Measurements from ENCODE around the gene PIK3AP1.

Gene PIK3AP1

DNA sequence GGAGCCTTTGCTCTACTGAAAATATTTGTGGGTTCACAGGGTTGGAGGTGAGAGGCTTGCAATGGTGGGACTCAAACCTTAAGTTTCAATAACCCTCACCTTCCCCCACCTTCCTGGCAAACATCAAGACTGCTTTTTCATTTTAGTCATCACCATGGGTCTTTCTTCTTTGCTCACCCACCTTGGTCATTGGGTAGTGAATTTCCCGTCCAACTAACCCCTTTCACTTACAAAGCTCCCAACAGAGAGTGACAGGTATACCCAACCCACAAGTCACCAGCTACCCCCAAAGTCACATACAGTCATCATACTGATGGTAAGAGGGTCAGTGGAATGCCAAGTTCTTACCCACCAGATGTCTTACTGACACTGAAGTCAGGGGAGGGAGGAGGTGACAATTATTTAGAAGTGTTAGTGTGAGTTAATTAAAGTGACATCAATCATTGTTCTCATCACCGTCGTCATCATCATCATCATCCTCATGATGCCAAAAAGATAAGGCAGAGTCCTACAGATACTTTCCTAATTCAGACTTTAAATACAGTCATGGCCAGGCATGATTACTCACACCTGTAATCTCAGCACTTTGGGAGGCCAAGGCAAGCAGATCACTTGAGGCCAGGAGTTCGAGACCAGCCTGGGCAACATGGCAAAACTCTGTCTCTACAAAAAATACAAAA is 49.0 kb downstream of the PIK3AP1 start:
- DNase-seq, result no peak

DNA sequence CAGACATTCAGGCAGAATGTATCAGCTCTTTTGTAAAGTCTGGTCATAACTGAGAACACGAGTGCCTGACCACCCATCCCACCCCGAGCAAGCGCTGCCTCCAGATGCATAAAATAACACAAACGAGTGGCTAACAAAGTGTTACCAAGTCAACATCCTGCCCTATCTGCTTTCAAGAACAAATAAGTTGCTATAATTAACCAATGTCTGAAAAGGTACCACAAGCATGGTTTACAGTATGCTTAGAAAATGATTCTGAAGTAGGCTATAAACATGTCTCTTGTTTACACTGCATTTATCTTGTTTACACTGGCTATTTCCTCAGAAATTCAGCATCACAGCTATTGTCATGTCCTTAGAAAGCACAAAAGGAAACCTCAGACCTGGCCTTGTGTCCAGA is 49.5 kb downstream of the PIK3AP1 start:
- DNase-seq, result no peak

DNA sequence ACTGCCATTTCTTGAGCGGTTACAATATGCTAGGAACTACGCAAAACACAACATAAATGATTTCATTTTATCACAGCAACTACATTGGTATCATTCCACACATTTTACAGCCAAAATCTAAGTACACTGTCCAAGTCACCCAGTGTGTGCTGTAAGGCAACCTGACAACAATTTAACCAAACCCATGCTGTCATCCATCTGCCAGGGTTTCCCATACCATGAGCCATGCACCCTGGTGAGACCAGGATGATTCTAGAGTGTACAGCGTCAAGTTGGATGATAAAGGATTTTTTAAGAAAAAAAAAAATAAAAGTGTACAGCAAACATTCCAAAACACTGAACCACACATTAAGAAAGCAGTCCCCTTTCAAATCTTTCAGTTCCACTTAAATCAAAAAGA is 52.9 kb downstream of the PIK3AP1 start:
- no peak for DNase-seq

DNA sequence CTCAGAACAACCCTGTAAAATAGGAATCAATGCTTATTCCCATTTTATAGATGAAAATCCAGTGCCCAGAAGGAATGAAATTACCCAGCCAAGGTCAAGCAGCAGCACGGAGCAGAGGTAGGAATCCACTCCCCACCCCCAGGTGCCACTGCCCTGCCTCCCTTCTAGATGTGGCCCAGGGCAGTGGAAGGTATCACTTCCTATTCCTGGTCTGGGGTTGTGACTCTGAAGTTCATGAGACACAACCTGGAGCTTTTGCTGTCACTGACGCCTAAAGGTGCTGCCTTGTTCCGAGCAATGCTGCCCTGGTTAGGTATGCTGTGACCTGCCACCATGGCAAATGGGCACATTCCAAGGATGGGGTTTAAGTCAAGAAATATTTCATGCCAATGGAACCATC is 53.6 kb downstream of the PIK3AP1 start:
- DNase-seq, result no peak

DNA sequence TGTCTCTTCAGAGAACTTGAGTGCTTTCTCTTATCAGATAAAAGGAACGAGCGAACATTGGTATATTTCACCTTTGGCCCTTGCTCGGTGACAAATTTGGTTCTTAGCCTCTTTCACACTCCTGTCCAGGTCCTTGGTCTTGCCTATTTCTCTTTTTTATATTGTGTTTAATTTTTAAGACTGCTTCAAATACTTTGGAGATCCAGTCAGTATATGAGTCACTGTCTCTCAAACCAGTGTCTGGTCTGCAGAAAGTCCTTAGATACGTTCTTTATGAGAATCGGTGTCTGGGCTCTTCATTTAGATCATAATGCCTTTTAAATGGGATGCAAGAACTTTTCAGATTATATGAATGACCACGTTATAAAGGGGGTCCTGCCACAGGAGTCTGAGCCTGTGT is 55.0 kb downstream of the PIK3AP1 start:
- no peak for DNase-seq

DNA sequence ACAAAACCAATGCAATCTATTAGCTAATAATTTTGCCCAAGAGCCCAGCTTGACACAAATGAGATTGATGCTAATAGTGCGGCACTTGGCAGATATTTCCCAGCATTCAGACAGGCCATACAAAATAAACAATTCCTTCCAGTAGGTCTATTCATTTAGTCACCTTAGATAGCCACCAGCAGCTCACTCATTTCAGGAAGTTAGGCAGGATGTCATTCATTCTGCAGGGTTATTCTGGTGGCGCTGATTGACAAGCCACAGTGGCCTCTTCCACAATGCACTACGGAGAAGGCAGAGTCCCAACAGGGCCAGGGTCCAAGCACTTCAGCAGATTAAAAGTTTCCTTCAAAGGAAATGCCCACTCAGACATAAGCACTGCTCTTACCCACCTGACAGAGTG is 55.8 kb downstream of the PIK3AP1 start:
- no peak for DNase-seq

DNA sequence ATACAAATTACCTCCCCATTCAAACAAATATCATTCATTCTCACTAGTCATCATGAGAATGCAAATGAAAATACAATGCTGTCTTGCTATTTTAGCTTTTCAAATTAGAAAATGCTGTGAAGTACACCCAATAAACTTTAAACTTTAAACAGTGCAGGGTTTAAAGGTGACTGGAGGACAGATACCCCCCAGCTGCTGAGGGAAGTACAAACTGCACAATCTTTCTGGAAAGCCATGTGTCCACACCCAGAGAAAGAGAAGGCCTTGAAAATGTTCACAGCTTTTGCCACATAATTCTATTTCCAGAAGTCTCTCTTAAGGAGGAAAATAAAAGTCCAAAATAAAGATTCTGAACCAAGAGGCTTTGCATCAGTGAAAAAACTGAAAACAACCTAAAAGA is 56.5 kb downstream of the PIK3AP1 start:
- no peak for DNase-seq

DNA sequence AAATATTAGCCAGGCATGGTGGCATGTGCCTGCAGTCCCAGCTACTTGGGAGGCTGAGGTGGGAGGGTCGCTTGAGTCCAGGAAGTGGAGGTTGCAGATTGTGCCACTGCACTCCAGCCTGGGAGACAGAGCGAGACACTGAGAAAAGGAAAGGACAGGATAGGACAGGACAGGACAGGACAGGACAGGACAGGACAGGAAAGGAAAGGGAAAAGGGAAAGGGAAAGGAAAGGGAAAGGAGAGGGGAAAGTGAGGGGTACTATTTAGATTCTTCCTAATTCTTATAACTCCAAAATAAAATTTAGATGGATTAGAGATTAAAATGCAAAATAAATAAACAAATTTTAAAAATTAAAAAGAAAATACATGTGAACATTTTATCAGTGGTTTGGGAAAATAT is 58.7 kb downstream of the PIK3AP1 start:
- DNase-seq, result no peak

DNA sequence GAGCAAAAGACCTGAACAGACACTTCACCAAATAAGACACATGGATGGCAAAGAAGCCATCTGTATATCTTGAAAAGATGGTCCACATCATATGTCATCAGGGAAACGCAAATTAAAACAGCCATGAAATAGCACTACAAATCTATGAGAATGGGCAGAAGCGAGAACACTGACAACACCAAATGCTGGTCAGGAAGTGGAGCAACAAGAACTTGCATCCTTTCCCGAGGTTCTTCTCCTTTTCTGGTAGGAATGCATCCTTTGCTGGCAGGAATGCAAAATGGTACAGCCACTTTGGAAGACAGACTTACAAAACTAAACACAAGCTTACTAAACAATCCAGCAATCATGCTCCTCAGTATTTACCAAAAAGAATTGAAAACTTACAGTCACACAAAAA is 60.0 kb downstream of the PIK3AP1 start:
- no peak for DNase-seq

DNA sequence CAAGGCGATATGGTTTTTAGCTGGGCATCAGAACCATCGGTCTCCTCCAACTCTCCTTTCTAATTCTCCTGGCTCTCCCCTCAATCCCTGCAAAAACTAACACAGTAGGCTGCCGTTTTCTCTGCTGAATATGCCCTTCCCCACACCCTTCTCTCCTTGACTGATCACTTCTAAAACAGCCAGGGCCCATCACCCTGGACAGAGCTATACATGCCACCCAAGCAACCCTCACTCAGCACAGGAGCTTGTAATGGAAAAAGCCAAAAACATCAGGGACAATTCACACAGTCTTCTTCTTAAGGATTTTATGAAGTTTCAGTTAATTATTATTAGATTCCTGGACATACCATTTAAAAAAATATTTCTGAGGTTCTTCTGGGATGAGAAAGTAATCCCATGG is 61.5 kb downstream of the PIK3AP1 start:
- no peak for DNase-seq

DNA sequence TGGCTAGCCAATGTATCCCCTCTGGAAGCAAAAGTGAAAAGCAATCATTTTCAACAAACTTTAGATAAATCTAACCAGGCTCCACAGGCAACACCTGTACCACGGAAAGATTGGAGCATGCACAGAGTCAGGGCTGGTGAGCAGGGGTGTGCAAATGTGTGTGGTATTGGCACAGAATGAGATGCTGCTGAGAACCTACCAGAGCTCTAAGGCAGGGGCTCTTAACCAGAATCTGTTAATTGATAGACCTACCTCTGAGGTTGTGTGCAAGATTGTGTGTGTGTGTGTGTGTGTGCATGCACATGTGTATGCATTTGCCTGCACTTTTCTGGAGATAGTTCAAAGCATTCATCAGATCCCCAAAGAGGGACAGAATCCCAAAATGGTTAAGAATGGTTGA is 62.9 kb downstream of the PIK3AP1 start:
- DNase-seq, result no peak

DNA sequence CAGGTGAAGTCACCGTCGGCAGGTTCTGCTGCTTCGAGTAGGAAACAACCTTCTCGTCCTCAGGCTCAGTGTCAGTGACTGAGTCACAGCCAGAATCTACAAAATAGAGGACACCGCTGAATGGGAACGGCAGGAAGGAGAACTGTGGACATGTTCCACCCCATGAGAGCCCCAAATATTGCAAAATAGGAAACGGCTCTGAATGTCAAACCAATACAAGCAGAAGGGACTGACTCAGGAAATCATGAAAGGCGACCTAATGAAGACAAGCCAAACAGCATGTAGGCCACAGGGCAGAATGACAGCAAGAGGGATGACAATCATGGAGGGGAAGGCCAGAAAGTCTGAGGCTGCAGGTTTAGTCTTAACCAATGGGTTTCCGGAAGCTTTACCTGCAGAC is 63.5 kb downstream of the PIK3AP1 start:
- DNase-seq, result no peak

DNA sequence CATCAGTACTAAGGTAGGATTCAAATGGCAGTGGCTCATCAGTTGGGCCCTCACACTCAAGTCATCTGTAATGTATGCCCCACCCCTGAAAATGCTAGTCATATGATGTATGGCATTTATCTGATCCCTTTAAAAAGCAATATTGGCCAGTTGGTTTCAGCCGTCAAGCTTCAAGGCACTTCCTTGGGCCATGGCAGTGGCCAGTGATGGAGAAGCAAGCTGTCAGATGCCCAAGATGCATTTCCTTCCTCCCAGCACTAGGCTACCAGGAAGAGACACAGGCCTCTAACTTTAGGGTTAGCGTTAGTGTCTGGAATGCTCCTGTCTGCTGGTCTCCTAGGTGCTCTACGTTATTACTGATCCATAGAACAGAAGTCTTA is 64.1 kb downstream of the PIK3AP1 start:
- no peak for DNase-seq

DNA sequence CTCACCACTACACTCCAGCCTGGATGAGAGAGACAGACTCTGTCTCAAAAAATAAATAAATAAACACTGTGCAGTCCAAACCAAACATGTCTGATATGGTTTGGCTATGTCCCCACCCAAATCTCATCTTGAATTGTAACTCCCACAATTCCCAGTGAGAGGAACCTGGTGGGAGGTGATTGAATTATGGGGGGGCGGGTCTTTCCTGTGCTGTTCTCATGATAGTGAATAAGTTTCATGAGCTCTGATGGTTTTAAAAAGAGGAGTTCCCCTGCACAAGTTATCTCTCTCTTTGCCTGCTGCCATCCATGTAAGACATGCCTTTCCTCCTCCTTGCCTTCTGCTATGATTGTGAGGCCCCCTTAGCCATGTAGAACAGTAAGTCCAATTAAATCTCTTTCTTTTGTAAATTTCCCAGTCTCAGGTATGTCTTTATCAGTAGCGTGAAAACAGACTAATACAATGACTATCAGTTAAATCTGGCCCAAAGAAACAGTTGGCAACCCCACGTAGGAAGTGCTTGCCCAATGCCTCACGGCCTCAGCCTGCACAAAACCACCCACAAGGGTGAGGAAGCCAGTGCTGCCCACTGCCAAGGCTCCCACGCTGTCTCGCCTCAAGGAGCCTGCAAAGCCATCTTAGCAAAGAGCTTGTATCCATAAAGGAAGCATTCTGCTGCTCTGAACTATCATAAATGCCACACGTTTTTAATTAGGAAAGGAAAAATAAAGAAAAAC is 64.7 kb downstream of the PIK3AP1 start:
- DNase-seq, result no peak

DNA sequence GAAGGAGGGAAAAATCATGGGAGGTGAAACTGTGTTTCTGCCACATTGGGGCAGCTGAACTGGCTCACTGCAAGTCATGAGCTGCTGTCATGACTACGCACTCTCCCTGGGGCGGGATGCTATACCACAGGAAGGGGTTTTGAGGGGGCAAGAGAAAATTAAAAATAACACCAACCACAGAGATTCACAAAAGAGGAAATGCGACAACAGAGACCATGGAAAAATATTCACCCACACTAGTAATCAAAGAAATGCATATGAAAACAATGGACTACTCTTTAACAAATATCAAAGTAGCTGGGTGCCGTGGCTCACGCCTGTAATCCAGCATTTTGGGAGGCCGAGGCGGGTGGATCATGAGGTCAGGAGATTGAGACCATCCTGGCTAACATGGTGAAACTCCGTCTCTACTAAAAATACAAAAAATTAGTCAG is 68.3 kb downstream of the PIK3AP1 start:
- DNase-seq, result peak; percentile 57

DNA sequence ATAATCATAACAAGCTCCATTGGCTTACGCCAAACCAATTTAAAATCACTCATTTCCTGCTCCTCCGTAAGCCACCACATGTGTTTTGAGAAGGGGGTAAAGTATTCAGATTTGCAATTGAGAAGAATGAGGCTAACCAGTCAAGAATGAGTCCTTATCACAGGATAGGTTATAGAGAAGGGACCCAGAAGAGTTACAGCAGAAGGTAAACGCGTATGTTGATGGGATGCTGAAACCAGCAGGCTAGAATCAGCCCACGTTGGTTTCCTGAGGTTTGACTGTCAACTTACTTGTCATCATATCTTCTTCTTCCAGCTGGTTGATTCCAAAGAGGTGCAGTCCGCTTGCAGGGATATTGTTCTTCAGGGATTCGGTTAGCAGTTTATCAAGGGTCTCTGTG is 69.4 kb downstream of the PIK3AP1 start:
- DNase-seq, result no peak

DNA sequence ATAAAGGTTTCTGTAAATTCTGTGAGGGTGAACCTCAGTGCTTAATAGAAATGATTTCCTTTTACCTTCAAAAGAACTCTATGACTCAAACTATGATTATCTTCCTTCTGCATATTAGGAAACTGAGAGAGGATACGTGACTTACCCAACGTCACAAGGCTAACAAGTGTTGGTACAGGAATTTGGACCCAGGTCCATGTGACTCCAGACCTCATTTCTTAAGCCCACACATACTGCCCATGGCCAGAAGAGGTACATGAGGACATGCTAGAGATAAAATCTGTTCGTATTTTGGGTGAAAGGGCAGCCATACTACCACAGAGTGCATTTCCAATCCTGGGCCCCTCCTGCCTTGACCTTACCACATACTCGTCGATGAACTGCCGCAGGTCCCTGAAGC is 72.0 kb downstream of the PIK3AP1 start:
- no peak for DNase-seq

DNA sequence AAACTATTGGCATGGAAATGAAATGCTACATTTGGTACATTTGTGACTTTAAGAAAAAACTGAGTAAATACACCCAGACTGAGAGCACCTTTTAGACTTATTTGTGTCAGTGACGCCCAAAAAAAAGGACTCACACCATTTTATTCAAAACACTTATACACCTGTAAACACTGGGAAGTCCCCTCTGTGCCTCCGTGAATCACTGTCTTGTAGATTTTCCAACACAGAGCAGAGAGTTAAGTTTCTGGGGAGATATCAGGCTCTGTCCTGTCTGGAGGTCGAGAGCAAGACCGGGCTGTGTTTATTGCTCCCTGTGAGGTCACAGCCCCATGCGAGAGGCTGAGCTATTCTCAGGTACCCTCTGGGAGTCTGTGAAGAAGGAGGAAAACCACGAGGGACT is 72.8 kb downstream of the PIK3AP1 start:
- no peak for DNase-seq

DNA sequence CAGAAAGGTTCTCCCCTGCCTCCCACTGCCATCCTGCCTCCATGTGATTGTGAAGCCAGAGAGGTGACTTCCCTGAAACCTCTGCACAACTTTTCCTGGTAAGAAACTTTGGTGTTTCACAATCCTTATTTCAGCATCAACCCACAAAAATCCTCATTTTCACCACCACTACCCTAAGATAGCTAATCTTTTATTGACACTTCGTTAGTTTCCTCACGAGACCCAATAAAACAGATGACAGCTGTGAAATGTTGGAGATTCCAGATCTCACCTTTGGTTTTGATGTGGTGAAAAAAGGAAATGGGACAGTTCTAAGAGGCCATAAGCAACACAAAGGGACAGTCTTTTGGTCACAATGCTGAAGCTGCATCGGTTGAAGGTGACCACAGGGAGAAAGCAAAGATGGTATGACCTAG is 73.6 kb downstream of the PIK3AP1 start:
- no peak for DNase-seq

DNA sequence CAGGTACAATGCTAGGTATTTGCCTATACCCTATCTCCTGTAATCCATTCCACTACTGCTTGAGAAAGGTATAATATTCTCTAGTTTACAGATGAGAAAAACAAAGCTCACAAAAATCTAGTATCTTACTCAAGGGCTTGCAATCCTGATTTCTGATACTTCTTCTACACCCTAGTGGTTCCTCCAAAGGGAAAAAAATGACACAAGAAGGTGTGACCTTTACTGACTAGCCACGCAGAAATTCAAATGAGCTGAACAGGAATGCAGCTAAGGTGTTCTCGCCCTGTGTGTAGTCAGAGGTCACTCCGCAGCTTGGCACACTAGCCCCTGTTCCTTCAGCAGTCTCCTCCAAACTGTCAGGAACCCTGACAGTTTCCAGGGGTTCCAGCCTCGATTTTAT is 74.0 kb downstream of the PIK3AP1 start:
- DNase-seq, result no peak

DNA sequence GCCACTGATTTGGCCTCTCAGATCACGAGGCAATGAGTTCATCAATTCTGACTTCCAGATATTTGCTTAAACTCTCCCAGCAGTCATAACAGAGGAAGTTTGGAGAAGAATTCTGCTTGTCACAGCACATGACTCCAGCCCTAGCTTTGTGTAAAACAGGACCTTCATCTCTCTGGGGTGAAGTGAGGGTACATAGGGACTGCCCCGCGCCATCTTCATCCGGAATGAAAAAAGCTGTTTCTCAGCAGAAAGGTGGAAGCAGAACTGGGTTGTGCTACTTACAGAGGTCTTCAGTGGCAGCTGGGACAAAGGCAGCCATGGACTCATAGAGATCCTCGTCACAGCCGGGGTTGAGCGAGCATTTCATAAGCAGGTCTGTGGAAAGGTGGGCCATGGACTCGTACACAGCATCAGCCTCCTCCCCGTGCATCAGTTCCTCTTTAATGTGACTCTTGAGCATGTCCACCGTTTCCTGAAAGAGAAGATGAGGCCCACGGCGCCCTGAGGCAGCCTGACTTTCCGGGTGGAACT is 75.1 kb downstream of the PIK3AP1 start:
- DNase-seq, result no peak

DNA sequence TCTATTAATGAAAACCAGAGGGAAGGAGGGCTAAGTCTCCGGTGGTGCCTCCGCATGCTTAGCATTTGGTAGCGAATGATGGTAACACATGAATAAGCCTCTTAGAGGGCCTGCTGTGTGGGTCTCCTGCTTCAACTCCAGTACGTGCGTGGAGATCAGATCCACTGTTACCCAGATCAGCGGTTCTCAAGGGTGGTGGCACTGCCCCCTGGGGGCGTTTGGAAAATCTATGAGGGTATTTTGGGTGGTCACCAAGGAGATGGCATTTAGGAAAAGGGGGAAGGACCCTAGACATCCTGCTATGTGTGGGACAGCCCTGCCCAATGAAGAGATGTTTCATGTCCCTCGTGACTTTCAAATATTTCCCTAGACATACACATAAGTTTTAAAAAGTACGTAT is 76.4 kb downstream of the PIK3AP1 start:
- DNase-seq, result no peak

DNA sequence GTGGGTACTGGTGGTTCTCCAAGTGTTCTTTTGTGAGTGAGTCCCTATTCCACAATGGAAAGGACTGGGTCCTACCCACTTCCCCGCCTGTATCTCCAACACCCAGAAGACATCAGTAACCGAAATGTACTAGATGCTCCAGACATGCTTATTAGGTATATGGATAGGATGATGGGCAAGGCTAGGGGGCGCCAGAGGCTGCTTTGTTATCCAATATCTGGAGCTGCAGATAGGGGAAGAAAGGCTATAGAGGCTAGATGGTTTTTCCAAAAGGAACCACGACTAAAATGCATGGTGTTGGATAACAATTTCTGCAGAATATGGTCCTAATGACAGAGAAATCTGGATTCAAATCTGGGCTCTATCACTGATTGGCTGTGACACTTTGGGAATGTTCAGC is 77.3 kb downstream of the PIK3AP1 start:
- DNase-seq, result peak; percentile 86

DNA sequence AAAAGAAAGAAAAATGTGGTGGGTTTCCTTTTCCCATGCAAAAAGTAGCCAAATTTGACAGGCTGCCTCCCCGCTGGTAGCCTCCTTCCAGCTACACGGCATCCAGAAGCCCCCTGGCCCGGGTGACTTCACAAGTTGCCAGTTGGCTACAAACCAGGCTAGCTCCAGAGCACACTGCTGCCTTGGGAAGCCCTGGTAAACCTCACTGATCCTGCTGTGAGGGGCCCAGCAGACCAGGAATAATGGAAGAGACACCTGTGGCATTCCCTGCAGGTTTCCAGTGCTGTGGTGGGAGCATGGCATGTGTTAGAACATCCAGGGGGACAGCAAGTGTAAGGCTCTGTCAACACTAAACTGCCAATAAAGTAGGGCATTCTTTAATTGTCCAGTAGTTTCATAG is 77.8 kb downstream of the PIK3AP1 start:
- no peak for DNase-seq

Data from stimulated activated CD8-positive, alpha-beta memory T cell treated with anti-CD3 and anti-CD28 coated beads, Interleukin-4, amount 100 ng/mL, for 48 hours (primary cell).